Measurements from ENCODE around the gene ZBTB12. TPM values are rescaled to one million over a fixed set of nuclear protein-coding genes. Genes with fewer than 3 reads are reported as not detected.
"Not testable (repeated sequence)": the region's sequence is repeated elsewhere in the genome, so short reads cannot be mapped to it uniquely, and the experiment has no call there.

The ZBTB12 gene
- total RNA-seq, 1 donor, result 0.21 TPM

- H3K9me3 ChIP-seq (ENCODE audit: low read depth, low read length); H3K27me3 ChIP-seq (ENCODE audit: insufficient read depth, low read length); H3K4me3 ChIP-seq (ENCODE audit: low read length): not testable (repeated sequence)
Measured at GRCh38 chr6:31932137-31932536, 30.3 kb upstream of the ZBTB12 start.

GRCh38 chr6:31930962-31931361, 29.1 kb upstream of the ZBTB12 start:
- no peaks in the 10 kb centered on the region for H3K27me3 ChIP-seq (ENCODE audit: insufficient read depth, low read length)
- no peaks in the 10 kb centered on the region for H3K9me3 ChIP-seq (ENCODE audit: low read depth, low read length)
- no peak overlapping the region for H3K4me3 ChIP-seq (ENCODE audit: low read length)
- H3K4me1 ChIP-seq (ENCODE audit: insufficient read depth, low read length), result peaks cover 5% of the 10 kb centered on the region

More at GRCh38 chr6:31932137-31932536, 30.3 kb upstream of the ZBTB12 start:
- H3K4me1 ChIP-seq (ENCODE audit: insufficient read depth, low read length), result not testable (repeated sequence)

DNA sequence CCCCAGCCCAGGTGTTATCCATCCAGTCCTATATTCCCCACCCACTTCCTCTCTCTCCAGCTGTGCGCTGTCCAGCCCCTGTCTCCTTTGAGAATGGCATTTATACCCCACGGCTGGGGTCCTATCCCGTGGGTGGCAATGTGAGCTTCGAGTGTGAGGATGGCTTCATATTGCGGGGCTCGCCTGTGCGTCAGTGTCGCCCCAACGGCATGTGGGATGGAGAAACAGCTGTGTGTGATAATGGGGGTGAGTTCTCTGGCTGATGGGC, 26.7 kb upstream of the ZBTB12 start:
- Histone ChIP-seq H3K27me3 (ENCODE audit: insufficient read depth, low read length) (no peaks in the 10 kb centered on the region), H3K4me1 (ENCODE audit: insufficient read depth, low read length) (peaks cover 5% of the 10 kb centered on the region), H3K4me3 (ENCODE audit: low read length) (no peak overlapping the region), H3K9me3 (ENCODE audit: low read depth, low read length) (no peaks in the 10 kb centered on the region)

- peaks cover 5% of the 10 kb centered on the region for H3K4me1 ChIP-seq (ENCODE audit: insufficient read depth, low read length)
- no peaks in the 10 kb centered on the region for H3K27me3 ChIP-seq (ENCODE audit: insufficient read depth, low read length)
- H3K9me3 ChIP-seq (ENCODE audit: low read depth, low read length), result no peaks in the 10 kb centered on the region
- H3K4me3 ChIP-seq (ENCODE audit: low read length), result no peak overlapping the region
Measured at GRCh38 chr6:31927863-31928671, 26.2 kb upstream of the ZBTB12 start.

DNA sequence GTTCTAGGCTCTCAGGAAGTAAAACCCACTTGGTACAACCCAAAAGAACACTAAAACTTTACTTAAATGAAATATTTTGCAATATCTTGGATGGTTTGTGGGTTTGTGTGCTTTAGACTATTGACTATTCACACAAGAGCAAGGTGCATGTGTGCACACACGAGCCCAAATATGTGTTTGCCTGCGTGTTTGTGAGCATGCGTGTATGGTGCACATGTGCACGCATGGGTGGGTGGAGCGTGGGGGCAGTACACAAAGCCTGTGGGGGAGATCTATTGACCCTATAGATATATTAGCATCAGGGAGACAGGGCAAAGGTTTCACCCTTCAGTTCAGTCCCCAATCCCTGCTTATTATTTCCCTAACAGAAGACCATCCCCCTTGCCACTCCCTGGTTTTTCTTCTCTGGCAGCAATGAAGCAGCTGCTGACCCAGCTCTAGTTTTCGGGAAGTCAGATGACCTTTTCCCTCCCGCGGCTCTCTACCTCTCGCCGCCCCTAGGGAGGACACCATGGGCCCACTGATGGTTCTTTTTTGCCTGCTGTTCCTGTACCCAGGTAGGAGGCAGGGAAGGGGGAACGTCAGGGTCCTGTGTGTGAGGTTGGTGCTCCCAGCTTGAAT, 25.5 kb upstream of the ZBTB12 start, which contains the start of gene C2:
TSS of gene C2 (plus strand) at position 476 of the 621 bp plus-strand sequence. CDS start at position 512, 36 bp downstream.
- Histone ChIP-seq H3K4me3 (ENCODE audit: low read length) (no peak within 1 kb of the TSS), H3K4me1 (ENCODE audit: insufficient read depth, low read length) (peaks cover 5% of the 10 kb centered on the region), H3K27me3 (ENCODE audit: insufficient read depth, low read length) (no peaks in the 10 kb centered on the region), H3K9me3 (ENCODE audit: low read depth, low read length) (no peaks in the 10 kb centered on the region)

DNA sequence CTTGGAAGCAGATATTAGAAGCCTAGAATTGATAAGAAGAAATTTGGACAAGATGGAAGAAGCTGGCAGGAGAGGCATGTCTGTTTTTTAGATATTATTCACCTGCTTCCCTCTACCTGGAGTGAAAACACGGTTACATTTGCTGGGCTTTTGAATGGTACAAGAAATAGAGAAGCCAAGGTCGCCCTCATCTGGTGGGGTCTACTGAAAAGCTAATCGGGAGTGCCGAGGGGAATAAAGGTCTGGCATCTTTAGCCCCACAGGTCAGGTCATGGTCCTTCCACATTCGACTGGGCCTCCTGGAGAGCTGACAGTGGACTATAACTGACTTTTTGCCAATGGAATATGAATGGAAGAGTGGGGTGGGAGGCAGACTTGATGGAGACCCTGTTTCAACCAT, 21.1 kb upstream of the ZBTB12 start:
- Histone ChIP-seq H3K9me3 (ENCODE audit: low read depth, low read length) (no peaks in the 10 kb centered on the region), H3K27me3 (ENCODE audit: insufficient read depth, low read length) (no peaks in the 10 kb centered on the region), H3K4me3 (ENCODE audit: low read length) (no peak overlapping the region), H3K4me1 (ENCODE audit: insufficient read depth, low read length) (peaks cover 10% of the 10 kb centered on the region)

- Histone ChIP-seq H3K9me3 (ENCODE audit: low read depth, low read length) (no peaks in the 10 kb centered on the region), H3K4me1 (ENCODE audit: insufficient read depth, low read length) (peaks cover 10% of the 10 kb centered on the region), H3K27me3 (ENCODE audit: insufficient read depth, low read length) (no peaks in the 10 kb centered on the region), H3K4me3 (ENCODE audit: low read length) (no peak overlapping the region)
Measured at GRCh38 chr6:31920811-31921210, 18.9 kb upstream of the ZBTB12 start.

- peaks cover 10% of the 10 kb centered on the region for H3K4me1 ChIP-seq (ENCODE audit: insufficient read depth, low read length)
- no peaks in the 10 kb centered on the region for H3K9me3 ChIP-seq (ENCODE audit: low read depth, low read length)
- no peak overlapping the region for H3K4me3 ChIP-seq (ENCODE audit: low read length)
- H3K27me3 ChIP-seq (ENCODE audit: insufficient read depth, low read length), result no peaks in the 10 kb centered on the region
Measured at GRCh38 chr6:31919624-31920303, 17.9 kb upstream of the ZBTB12 start.

GRCh38 chr6:31918069-31918720, 16.3 kb upstream of the ZBTB12 start:
- Histone ChIP-seq H3K4me1 (ENCODE audit: insufficient read depth, low read length) (peaks cover 10% of the 10 kb centered on the region), H3K9me3 (ENCODE audit: low read depth, low read length) (no peaks in the 10 kb centered on the region), H3K4me3 (ENCODE audit: low read length) (no peak overlapping the region), H3K27me3 (ENCODE audit: insufficient read depth, low read length) (no peaks in the 10 kb centered on the region)

- no peaks in the 10 kb centered on the region for H3K9me3 ChIP-seq (ENCODE audit: low read depth, low read length)
- H3K27me3 ChIP-seq (ENCODE audit: insufficient read depth, low read length), result no peaks in the 10 kb centered on the region
- no peak overlapping the region for H3K4me3 ChIP-seq (ENCODE audit: low read length)
- peaks cover 5% of the 10 kb centered on the region for H3K4me1 ChIP-seq (ENCODE audit: insufficient read depth, low read length)
Measured at GRCh38 chr6:31915756-31916155, 13.9 kb upstream of the ZBTB12 start.

DNA sequence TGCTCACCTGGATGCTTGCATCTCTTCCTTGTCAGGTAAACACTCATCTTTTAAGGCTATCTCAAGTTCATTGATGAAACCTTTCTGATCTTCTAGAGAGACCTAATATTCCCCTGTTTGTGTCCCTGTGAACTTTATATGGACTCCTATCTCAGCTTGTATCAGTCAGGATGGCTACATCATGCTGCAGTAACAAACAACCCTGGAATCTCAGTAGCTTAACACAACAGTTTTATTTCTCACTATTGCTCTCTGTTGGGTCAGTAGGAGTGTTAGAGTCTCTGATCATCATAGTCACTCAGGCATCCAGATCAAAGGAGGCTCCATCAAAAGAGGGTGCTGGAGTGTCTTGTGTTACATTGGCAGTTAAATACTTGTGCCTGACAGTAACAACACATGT, 13.5 kb upstream of the ZBTB12 start:
- Histone ChIP-seq H3K9me3 (ENCODE audit: low read depth, low read length) (no peaks in the 10 kb centered on the region), H3K4me1 (ENCODE audit: insufficient read depth, low read length) (peaks cover under 1% of the 10 kb centered on the region), H3K27me3 (ENCODE audit: insufficient read depth, low read length) (no peaks in the 10 kb centered on the region), H3K4me3 (ENCODE audit: low read length) (no peak overlapping the region)

- H3K9me3 ChIP-seq (ENCODE audit: low read depth, low read length), result no peaks in the 10 kb centered on the region
- no peak overlapping the region for H3K4me3 ChIP-seq (ENCODE audit: low read length)
- no peaks in the 10 kb centered on the region for H3K27me3 ChIP-seq (ENCODE audit: insufficient read depth, low read length)
- peaks cover 3% of the 10 kb centered on the region for H3K4me1 ChIP-seq (ENCODE audit: insufficient read depth, low read length)
Measured at GRCh38 chr6:31911826-31912585, 10.1 kb upstream of the ZBTB12 start.

- H3K4me3 ChIP-seq (ENCODE audit: low read length); H3K4me1 ChIP-seq (ENCODE audit: insufficient read depth, low read length); H3K27me3 ChIP-seq (ENCODE audit: insufficient read depth, low read length); H3K9me3 ChIP-seq (ENCODE audit: low read depth, low read length): not testable (repeated sequence)
Measured at GRCh38 chr6:31909298-31909697, 7.4 kb upstream of the ZBTB12 start.

GRCh38 chr6:31908791-31909190, 6.9 kb upstream of the ZBTB12 start:
- no peak overlapping the region for H3K4me3 ChIP-seq (ENCODE audit: low read length)
- H3K27me3 ChIP-seq (ENCODE audit: insufficient read depth, low read length), result no peaks in the 10 kb centered on the region
- no peaks in the 10 kb centered on the region for H3K9me3 ChIP-seq (ENCODE audit: low read depth, low read length)
- peaks cover 3% of the 10 kb centered on the region for H3K4me1 ChIP-seq (ENCODE audit: insufficient read depth, low read length)
